CD14-positive monocyte (primary cell): ENCODE results near the gene OR6B3. TPM values are rescaled to one million over a fixed set of nuclear protein-coding genes. Genes with fewer than 3 reads are reported as not detected.
"Not testable (repeated sequence)": the region's sequence is repeated elsewhere in the genome, so short reads cannot be mapped to it uniquely, and the experiment has no call there.

Source experiments
- DNase-seq, 3 donors: peaks; one replicate each; pipeline ENCODE4 v3.0.0-alpha.2; 2011 to 2022
- H2AFZ ChIP-seq: 2 replicates; pipeline ENCODE4 v1.6.0; 2012; ENCODE audit warnings: mild to moderate bottlenecking, low read depth, low read length, inconsistent platforms; ENCODE audit not compliant: insufficient read depth, poor library complexity, severe bottlenecking
- H3K27ac ChIP-seq, 2 donors: 1 replicate in 1 of 2; 2 replicates in 1 of 2; pipeline ENCODE4 v1.5.1; 2012 to 2013; ENCODE audit warnings: low read length in 2 of 2, control low read depth in 1 of 2, inconsistent platforms in 1 of 2, low read depth in 1 of 2, mild to moderate bottlenecking in 1 of 2
- H3K27me3 ChIP-seq, 2 donors: one replicate each; pipeline versions ENCODE4 v1.6.0 to v1.6.1; 2011 to 2013; ENCODE audit warnings: low read length in 2 of 2; ENCODE audit not compliant: control insufficient read depth in 2 of 2, insufficient read depth in 2 of 2
- H3K36me3 ChIP-seq, 2 donors: replicated peaks in 1 of 2; 1 replicate in 1 of 2; 2 replicates in 1 of 2; pipeline versions ENCODE4 v1.5.1 to v1.6.1; 2012 to 2013; ENCODE audit warnings: low read length in 2 of 2, control low read depth in 1 of 2, inconsistent platforms in 1 of 2, mild to moderate bottlenecking in 1 of 2; ENCODE audit not compliant: insufficient read depth in 2 of 2, control insufficient read depth in 1 of 2
- H3K4me1 ChIP-seq, 2 donors: 1 replicate in 1 of 2; 2 replicates in 1 of 2; pipeline versions ENCODE4 v1.5.1 to v1.6.1; 2012 to 2013; ENCODE audit warnings: low read length in 2 of 2, control low read depth in 1 of 2, inconsistent platforms in 1 of 2, mild to moderate bottlenecking in 1 of 2, moderate library complexity in 1 of 2; ENCODE audit not compliant: insufficient read depth in 2 of 2, control insufficient read depth in 1 of 2
- H3K4me2 ChIP-seq: replicated peaks from 2 replicates; pipeline ENCODE3; 2012; ENCODE audit warnings: low read length, moderate library complexity, mild to moderate bottlenecking; ENCODE audit not compliant: poor library complexity, severe bottlenecking; ENCODE audit errors: extremely low read depth
- H3K4me3 ChIP-seq, 3 experiments: fragments of 200-600 bp in 1 of 3; sonication (generic) in 1 of 3; replicated peaks in 1 of 3; 1 replicate in 2 of 3; 2 replicates in 1 of 3; pipeline ENCODE4 v1.5.1; 2011 to 2013; ENCODE audit warnings: low read length in 3 of 3, mild to moderate bottlenecking in 3 of 3, control low read depth in 2 of 3, low read depth in 2 of 3, inconsistent platforms in 1 of 3, moderate library complexity in 1 of 3
- H3K79me2 ChIP-seq: 2 replicates; pipeline ENCODE4 v1.6.0; 2012; ENCODE audit warnings: mild to moderate bottlenecking, control low read depth, inconsistent platforms, low read length, moderate library complexity; ENCODE audit not compliant: insufficient read depth
- H3K9ac ChIP-seq: 2 replicates; pipeline ENCODE4 v1.6.0; 2017; ENCODE audit warnings: low read length, mild to moderate bottlenecking; ENCODE audit not compliant: insufficient read depth, poor library complexity, severe bottlenecking
- H3K9me3 ChIP-seq, 2 donors: replicated peaks in 1 of 2; 1 replicate in 1 of 2; 2 replicates in 1 of 2; pipeline versions ENCODE4 v1.5.1 to v1.6.1; 2012 to 2013; ENCODE audit warnings: low read length in 2 of 2, control low read depth in 1 of 2; ENCODE audit not compliant: control insufficient read depth in 1 of 2, insufficient read depth in 1 of 2
- H4K20me1 ChIP-seq: 2 replicates; pipeline ENCODE4 v1.6.0; 2012; ENCODE audit warnings: mild to moderate bottlenecking, low read length, control low read depth, moderate library complexity; ENCODE audit not compliant: insufficient read depth
- H3K27ac Mint-ChIP-seq, 7 donors: one replicate each; pipeline ENCODE4 v1.8.0; 2020; ENCODE audit warnings: mild to moderate bottlenecking in 7 of 7, mixed read lengths in 7 of 7, moderate library complexity in 6 of 7, inconsistent platforms in 2 of 7
- H3K27me3 Mint-ChIP-seq, 3 donors: one replicate each; pipeline ENCODE4 v1.8.0; 2021 to 2022; ENCODE audit warnings: low read depth in 3 of 3, mild to moderate bottlenecking in 3 of 3, mixed read lengths in 3 of 3, moderate library complexity in 3 of 3, inconsistent platforms in 1 of 3
- H3K36me3 Mint-ChIP-seq, 2 donors: one replicate each; pipeline ENCODE4 v1.8.0; 2020; ENCODE audit warnings: mixed read lengths in 2 of 2, inconsistent platforms in 1 of 2, mild to moderate bottlenecking in 1 of 2
- H3K4me1 Mint-ChIP-seq: one replicate; pipeline ENCODE4 v1.8.0; 2020; ENCODE audit warnings: mild to moderate bottlenecking, mixed read lengths
- H3K4me3 Mint-ChIP-seq, 2 donors: one replicate each; pipeline ENCODE4 v1.8.0; 2020; ENCODE audit warnings: mild to moderate bottlenecking in 2 of 2, mixed read lengths in 2 of 2, moderate library complexity in 1 of 2
- H3K9me3 Mint-ChIP-seq, 7 donors: one replicate each; pipeline ENCODE4 v1.8.0; 2020 to 2022; ENCODE audit warnings: mixed read lengths in 7 of 7, mild to moderate bottlenecking in 6 of 7, moderate library complexity in 6 of 7, inconsistent platforms in 2 of 7
- CTCF ChIP-seq: fragments of 200-600 bp; IDR thresholded peaks from one replicate; pipeline ENCODE4 v1.8.0; 2022; ENCODE audit warnings: antibody characterized with exemption, mild to moderate bottlenecking
- WGBS: methylation state at CpG from one replicate; pipeline ENCODE4 v1.1.5; 2013; ENCODE audit warnings: missing lambda C conversion rate; ENCODE audit not compliant: insufficient coverage; 5-methylcytosine and 5-hydroxymethylcytosine counted together
- intact Hi-C, 2 donors: fragments of 100-400 bp; cut with micrococcal nuclease; formaldehyde crosslinking; loops; one replicate each; pipeline versions ENCODE4 v1.15.0 to v1.15.1; 2023
- polyA plus RNA-seq, 3 donors: library from polyadenylated mRNA; depleted of rRNA in 1 of 3; unstranded in 2 of 3; stranded (reverse) in 1 of 3; fragments of 300-500 nt in 2 of 3; fragments of >200 nt in 1 of 3; fragmentation: Illumina TruSeq in 2 of 3; gene quantifications; 1 replicate in 2 of 3; 2 replicates in 1 of 3; pipeline ENCODE4 v1.2.3, GENCODE V29; 2012 to 2021

Gene OR6B3
- polyA plus RNA-seq, 3 donors = not detected

- H3K9ac ChIP-seq = no peak overlapping the region
- 88% methylated on average over 9 of the region's 13 CpGs for WGBS
- no peak for TF ChIP-seq CTCF
- no peak overlapping the region for H3K27ac ChIP-seq
- H3K4me3 ChIP-seq = no peak overlapping the region
- peaks cover 0 to 2% (median 0%) of the 10 kb centered on the region in 7 donors for H3K9me3 Mint-ChIP-seq
- no peaks in the 10 kb centered on the region for H3K36me3 Mint-ChIP-seq
- intact Hi-C loops = no loop called here
- H3K36me3 ChIP-seq = no peaks in the 10 kb centered on the region
- H3K4me2 ChIP-seq = no peak overlapping the region
- H3K4me1 Mint-ChIP-seq = no peaks in the 10 kb centered on the region
- H4K20me1 ChIP-seq = no peaks in the 10 kb centered on the region
- H3K27me3 ChIP-seq = peaks cover 0 to 3% of the 10 kb centered on the region in 2 donors
- H3K4me3 Mint-ChIP-seq = no peak overlapping the region
- H2AFZ ChIP-seq = no peak overlapping the region
- peaks cover 16 to 22% (median 19%) of the 10 kb centered on the region in 3 donors for H3K27me3 Mint-ChIP-seq
- H3K4me1 ChIP-seq = no peaks in the 10 kb centered on the region
- H3K9me3 ChIP-seq = no peaks in the 10 kb centered on the region
- H3K79me2 ChIP-seq = no peaks in the 10 kb centered on the region
- no peak for DNase-seq
- no peak overlapping the region for H3K27ac Mint-ChIP-seq
Measured at GRCh38 chr2:240045098-240045497, 8.2 kb downstream of the OR6B3 start.

GRCh38 chr2:240044096-240044495, 9.2 kb downstream of the OR6B3 start:
- no CpG with 5 or more reads among the region's 2 CpGs for WGBS
- H3K27me3 ChIP-seq, H3K9me3 Mint-ChIP-seq, H3K4me1 Mint-ChIP-seq, H2AFZ ChIP-seq, H3K27ac Mint-ChIP-seq, H3K4me3 Mint-ChIP-seq, H4K20me1 ChIP-seq, H3K27ac ChIP-seq, H3K79me2 ChIP-seq, H3K36me3 ChIP-seq, DNase-seq, H3K4me2 ChIP-seq, H3K4me1 ChIP-seq, H3K36me3 Mint-ChIP-seq, intact Hi-C loops, H3K9ac ChIP-seq, H3K9me3 ChIP-seq, H3K4me3 ChIP-seq: not testable (repeated sequence)
- H3K27me3 Mint-ChIP-seq = peaks cover 13 to 19% (median 19%) of the 10 kb centered on the region in 3 donors
